ENCODE measurements around the gene SALL4.

GRCh38 chr20:51848346-51848745 is 46.0 kb upstream of the SALL4 start:
- TF ChIP-seq CTCF (IDR thresholded peaks at IDR 0.05) (no peak), POLR2AphosphoS5 (IDR thresholded peaks at IDR 0.05) (no peak)
